IMR-90 (cell line): Measurements from ENCODE around the gene TBC1D8. TPM values are rescaled to one million over a fixed set of nuclear protein-coding genes. Genes with fewer than 3 reads are reported as not detected.

Source experiments
- ATAC-seq: fragments of 200-7000 bp; cut with Tn5 transposase; 2 replicates; pipeline ENCODE4 v1.9.1; 2020; ENCODE audit warnings: low read depth, mild to moderate bottlenecking, moderate library complexity
- BruUV-seq: library from RNA; stranded (reverse); fragments of 400-500 nt; replicated peaks from 2 replicates; lab custom pipeline; 2021; lab: Mats Ljungman, UMichigan
- CTCF ChIA-PET: fragments of 300-600 bp; formaldehyde crosslinking; extraction: SDS; loops from one replicate; lab custom pipeline; 2021; ENCODE audit warnings: antibody characterized with exemption; lab: Yijun Ruan, JAX
- POLR2A ChIA-PET: fragments of 300-600 bp; sonication (Branson Sonifier 250); formaldehyde crosslinking; loops from one replicate; lab custom pipeline; 2022; ENCODE audit warnings: antibody characterized with exemption; ENCODE audit not compliant: unreplicated experiment; lab: Charles Lee
- DNase-seq: peaks from one replicate; pipeline ENCODE4 v3.0.0; 2013
- H2AFZ ChIP-seq: replicated peaks from 2 replicates; pipeline ENCODE3; 2013; ENCODE audit warnings: low read length, mild to moderate bottlenecking; ENCODE audit not compliant: poor library complexity
- H2AK5ac ChIP-seq: 2 replicates; pipeline ENCODE4 v1.6.1; 2013; ENCODE audit warnings: low read depth, low read length, inconsistent platforms
- H2AK9ac ChIP-seq: replicated peaks from 2 replicates; pipeline ENCODE3; 2013; ENCODE audit warnings: mild to moderate bottlenecking, low read depth, low read length, moderate library complexity; ENCODE audit not compliant: poor library complexity
- H2BK120ac ChIP-seq: 2 replicates; pipeline ENCODE4 v1.6.1; 2013; ENCODE audit warnings: low read depth, low read length, inconsistent platforms
- H2BK15ac ChIP-seq: 3 replicates; pipeline ENCODE4 v1.6.1; 2013; ENCODE audit warnings: low read depth, low read length, inconsistent platforms
- H2BK20ac ChIP-seq: 2 replicates; pipeline ENCODE4 v1.6.1; 2013; ENCODE audit warnings: low read depth, mild to moderate bottlenecking, inconsistent platforms, low read length, moderate library complexity
- H2BK5ac ChIP-seq: 2 replicates; pipeline ENCODE4 v1.6.1; 2013; ENCODE audit warnings: mild to moderate bottlenecking, low read depth, low read length, inconsistent platforms; ENCODE audit not compliant: poor library complexity, severe bottlenecking
- H3K14ac ChIP-seq: replicated peaks from 2 replicates; pipeline ENCODE4 v1.6.1; 2013; ENCODE audit warnings: low read depth, low read length, inconsistent platforms
- H3K18ac ChIP-seq: 2 replicates; pipeline ENCODE4 v1.6.1; 2013; ENCODE audit warnings: low read depth, low read length, control low read depth
- H3K23ac ChIP-seq: 2 replicates; pipeline ENCODE4 v1.6.1; 2013; ENCODE audit warnings: low read depth, low read length, inconsistent platforms
- H3K27ac ChIP-seq: 2 replicates; pipeline ENCODE4 v1.5.1; 2013; ENCODE audit warnings: mild to moderate bottlenecking, control low read depth, low read length; ENCODE audit not compliant: insufficient read depth
- H3K27me3 ChIP-seq: 2 replicates; pipeline ENCODE4 v1.6.1; 2013; ENCODE audit warnings: low read length; ENCODE audit not compliant: control insufficient read depth, insufficient read depth
- H3K36me3 ChIP-seq: 2 replicates; pipeline ENCODE4 v1.6.1; 2013; ENCODE audit warnings: low read length, mixed read lengths; ENCODE audit not compliant: control insufficient read depth, insufficient read depth
- H3K4ac ChIP-seq: 2 replicates; pipeline ENCODE4 v1.6.1; 2013; ENCODE audit warnings: low read depth, low read length, inconsistent platforms
- H3K4me1 ChIP-seq: 2 replicates; pipeline ENCODE4 v1.6.1; 2013; ENCODE audit warnings: low read length, mixed read lengths; ENCODE audit not compliant: control insufficient read depth, insufficient read depth
- H3K4me2 ChIP-seq: 2 replicates; pipeline ENCODE4 v1.6.1; 2013; ENCODE audit warnings: low read depth, mild to moderate bottlenecking, control low read depth, low read length, moderate library complexity
- H3K4me3 ChIP-seq: 2 replicates; pipeline ENCODE4 v1.5.1; 2013; ENCODE audit warnings: low read depth, mild to moderate bottlenecking, control low read depth, low read length, moderate library complexity; ENCODE audit not compliant: insufficient read depth
- H3K56ac ChIP-seq: 2 replicates; pipeline ENCODE4 v1.6.1; 2013; ENCODE audit warnings: low read length, inconsistent platforms; ENCODE audit not compliant: insufficient read depth; ENCODE audit errors: extremely low read depth
- H3K79me1 ChIP-seq, 2 experiments: 2 replicates each; pipeline ENCODE4 v1.6.1; 2013; ENCODE audit warnings: low read length in 2 of 2, inconsistent platforms in 1 of 2, low read depth in 1 of 2
- H3K9ac ChIP-seq: 2 replicates; pipeline ENCODE4 v1.6.1; 2013; ENCODE audit warnings: low read depth, low read length, control low read depth
- H3K9me1 ChIP-seq: 2 replicates; pipeline ENCODE4 v1.6.1; 2013; ENCODE audit warnings: low read length, inconsistent platforms; ENCODE audit not compliant: insufficient read depth
- H3K9me3 ChIP-seq: 2 replicates; pipeline ENCODE4 v1.6.1; 2013; ENCODE audit warnings: low read length; ENCODE audit not compliant: control insufficient read depth, insufficient read depth
- H4K20me1 ChIP-seq: 2 replicates; pipeline ENCODE4 v1.6.1; 2013; ENCODE audit warnings: low read length, inconsistent platforms; ENCODE audit not compliant: insufficient read depth
- H4K5ac ChIP-seq: 2 replicates; pipeline ENCODE4 v1.6.1; 2013; ENCODE audit warnings: mild to moderate bottlenecking, low read depth, low read length, control low read depth
- H4K8ac ChIP-seq, 2 experiments: 2 replicates each; pipeline ENCODE4 v1.6.1; 2013; ENCODE audit warnings: low read depth in 2 of 2, low read length in 2 of 2, control low read depth in 1 of 2, inconsistent platforms in 1 of 2
- H4K91ac ChIP-seq: 2 replicates; pipeline ENCODE4 v1.6.1; 2013; ENCODE audit warnings: low read depth, low read length, inconsistent platforms; ENCODE audit not compliant: insufficient read depth
- CEBPB ChIP-seq: IDR thresholded peaks from 2 replicates; pipeline ENCODE4 v1.6.1; 2012; ENCODE audit warnings: low read depth, low read length, improper control_type of control experiment
- RAD21 ChIP-seq: IDR thresholded peaks from 2 replicates; pipeline ENCODE4 v1.6.1; 2012; ENCODE audit warnings: low read length, improper control_type of control experiment
- WGBS, 2 experiments: methylation state at CpG; one replicate each; pipeline versions ENCODE4 v1.1.5 to v1.1.7; 2013; ENCODE audit warnings: missing lambda C conversion rate in 2 of 2; ENCODE audit not compliant: insufficient read length in 1 of 2; ENCODE audit errors: extremely low coverage in 2 of 2; 5-methylcytosine and 5-hydroxymethylcytosine counted together
- dilution Hi-C: fragments of 300-500 bp; cut with HindIII; formaldehyde crosslinking; loops from one replicate; pipeline ENCODE4 v1.14.3; 2018; ENCODE audit warnings: low sequenced_read_pairs; ENCODE audit not compliant: unreplicated experiment
- in situ Hi-C: fragments of 300-500 bp; cut with MboI; formaldehyde crosslinking; loops from 3 replicates; pipeline ENCODE4 v1.14.3; 2019; ENCODE audit warnings: low sequenced_read_pairs, inconsistent platforms, mixed read lengths
- intact Hi-C: fragments of 100-400 bp; cut with micrococcal nuclease; formaldehyde crosslinking; loops from 2 replicates; pipeline ENCODE4 v1.10.0; 2022
- polyA plus RNA-seq, 3 experiments: library from polyadenylated mRNA; depleted of rRNA; stranded (reverse); fragments of >200 nt; gene quantifications; 2 replicates each; pipeline ENCODE4 v1.2.3, GENCODE V29; 2012; ENCODE audit warnings: low replicate concordance in 1 of 3
- total RNA-seq: library from RNA; depleted of rRNA; stranded (reverse); fragments of >200 nt; gene quantifications from 2 replicates; pipeline ENCODE4 v1.2.3, GENCODE V29; 2012

Gene TBC1D8
- total and polyA plus RNA-seq, 2 of the 4 experiments (the other 2 are of a cell fraction) = 1.3 to 1.5 TPM

- H4K91ac ChIP-seq = no peak overlapping the region
- ATAC-seq (no peak), DNase-seq (no peak)
- no peak overlapping the region for H3K4me3 ChIP-seq
- no peak overlapping the region for H3K14ac ChIP-seq
- no peak overlapping the region for H2BK15ac ChIP-seq
- peaks cover 8% of the 10 kb centered on the region for H3K9me1 ChIP-seq
- H4K8ac ChIP-seq = no peak overlapping the region
- H3K56ac ChIP-seq = no peak overlapping the region
- H2BK5ac ChIP-seq = no peak overlapping the region
- H3K4ac ChIP-seq = no peak overlapping the region
- H3K23ac ChIP-seq = no peak overlapping the region
- no peak overlapping the region for H3K18ac ChIP-seq
- H3K27me3 ChIP-seq = peaks cover 5% of the 10 kb centered on the region; the same call in 1 of the 2 replicates
- no peaks in the 10 kb centered on the region for H3K9me3 ChIP-seq
- no peak overlapping the region for H2BK20ac ChIP-seq
- no peak overlapping the region for H4K5ac ChIP-seq
- H3K79me1 ChIP-seq = peaks cover 7 to 42% of the 10 kb centered on the region in 2 experiments; a peak in 3 of 4 replicates
- dilution Hi-C loops (no loop called here), intact Hi-C loops (no loop called here), in situ Hi-C loops (no loop called here)
- no peak overlapping the region for H2AK9ac ChIP-seq
- H3K4me1 ChIP-seq = peaks cover under 1% of the 10 kb centered on the region; the same call in 1 of the 2 replicates
- CTCF ChIA-PET = no interaction called here
- POLR2A ChIA-PET = no interaction called here
- no CpG with 5 or more reads among the region's 11 CpGs for WGBS, 2 experiments
- TF ChIP-seq CEBPB (peak; percentile 52; the same call in 1 of the 2 replicates), RAD21 (no peak)
- no peak overlapping the region for H2BK120ac ChIP-seq
- BruUV-seq = no TSS peak
- H3K4me2 ChIP-seq = no peak overlapping the region
- H2AK5ac ChIP-seq = no peak overlapping the region
- H3K36me3 ChIP-seq = no peaks in the 10 kb centered on the region
- no peak overlapping the region for H2AFZ ChIP-seq
- no peak overlapping the region for H3K9ac ChIP-seq
- peaks cover 10% of the 10 kb centered on the region; the same call in 1 of the 2 replicates for H4K20me1 ChIP-seq
- H3K27ac ChIP-seq = no peak overlapping the region
Observed at GRCh38 chr2:101147062-101147461, 4.1 kb downstream of the TBC1D8 start.
